Stomach (tissue), 9 donors: ENCODE data around the gene CCNQ. TPM values are rescaled to one million over a fixed set of nuclear protein-coding genes. Genes with fewer than 3 reads are reported as not detected.

Experiments used
- DNase-seq, 2 donors: peaks; one replicate each; pipeline versions ENCODE4 v3.0.0 to v3.0.0-alpha.2; 2013 to 2019
- H3K27ac ChIP-seq, 5 donors: fragments of 200-600 bp in 4 of 5; sonication (generic) in 4 of 5; one replicate each; pipeline ENCODE4 v1.5.1; 2013 to 2019; ENCODE audit warnings: mild to moderate bottlenecking in 1 of 5, moderate library complexity in 1 of 5
- H3K27me3 ChIP-seq, 3 donors: fragments of 200-600 bp; sonication (generic); one replicate each; pipeline ENCODE4 v1.5.1; 2017 to 2019; ENCODE audit warnings: mixed run types in 1 of 3
- H3K36me3 ChIP-seq, 4 donors: fragments of 200-600 bp; sonication (generic); 1 replicate in 3 of 4; 2 replicates in 1 of 4; pipeline ENCODE4 v1.5.1; 2016 to 2019
- H3K4me1 ChIP-seq, 4 donors: fragments of 200-600 bp; sonication (generic); one replicate each; pipeline ENCODE4 v1.5.1; 2016 to 2019
- H3K4me3 ChIP-seq, 4 donors: fragments of 200-600 bp; sonication (generic) in 3 of 4; one replicate each; pipeline ENCODE4 v1.5.1; 2016 to 2019; ENCODE audit warnings: mild to moderate bottlenecking in 1 of 4
- H3K9me3 ChIP-seq, 4 donors: fragments of 200-600 bp; sonication (generic); one replicate each; pipeline ENCODE4 v1.5.1; 2016 to 2019
- EP300 ChIP-seq: sonication (generic); formaldehyde crosslinking; IDR thresholded peaks from one replicate; pipeline ENCODE4 v1.6.1; 2017; ENCODE audit warnings: antibody characterized with exemption
- POLR2A ChIP-seq, 4 donors: fragments of 450-650 bp; IDR thresholded peaks; one replicate each; pipeline ENCODE4 v1.6.1; 2016; ENCODE audit warnings: antibody characterized with exemption in 4 of 4, control low read depth in 2 of 4, mild to moderate bottlenecking in 1 of 4, moderate library complexity in 1 of 4
- POLR2AphosphoS5 ChIP-seq, 3 donors: sonication (generic); formaldehyde crosslinking; IDR thresholded peaks; one replicate each; pipeline ENCODE4 v1.6.1; 2016; ENCODE audit warnings: antibody characterized with exemption in 3 of 3
- WGBS, 5 donors: extraction: QIAGEN DNeasy Blood & Tissue Kit in 3 of 5; methylation state at CpG; one replicate each; pipeline versions ENCODE4 v1.1.5 to v1.1.7; 2013 to 2018; 5-methylcytosine and 5-hydroxymethylcytosine counted together
- intact Hi-C: fragments of 100-400 bp; cut with DNase I; formaldehyde crosslinking; loops from one replicate; pipeline ENCODE4 v1.15.1; 2023; ENCODE audit warnings: low total_unique reads
- polyA plus RNA-seq, 3 donors: library from polyadenylated mRNA; stranded (reverse); fragments of 200-250 nt; gene quantifications; one replicate each; pipeline ENCODE4 v1.2.3, GENCODE V29; 2013
- total RNA-seq, 5 donors: library from RNA; depleted of rRNA; stranded (reverse); fragments of >200 nt; gene quantifications; one replicate each; pipeline versions ENCODE4 v1.1.0 to v1.2.3, GENCODE V29; 2014 to 2016
- TF ChIP-seq, protein P1 (sequence below), 7 experiments: fragments of 450-650 bp in 4 of 7; fragments of 200-600 bp in 3 of 7; sonication (generic) in 3 of 7; IDR thresholded peaks; one replicate each; pipeline ENCODE4 v1.5.1; 2016 to 2019; ENCODE audit warnings: antibody characterized with exemption in 7 of 7, control low read depth in 2 of 7, mild to moderate bottlenecking in 1 of 7
- donor health status: healthy with polysubstance abuse.
- donor health status: Bipolar disorder and iron deficiency.
- donor health status: healthy.

Gene CCNQ
- total and polyA plus RNA-seq, 8 donors = 0.58 to 55.4 (median 26.2) TPM; not detected in 1

- Histone ChIP-seq H3K36me3 (no peaks in the 10 kb centered on the region), H3K4me1 (no peaks in the 10 kb centered on the region), H3K4me3 (no peak overlapping the region), H3K9me3 (peaks cover 0 to 7% (median 0%) of the 10 kb centered on the region in 4 donors), H3K27ac (no peak overlapping the region), H3K27me3 (peaks cover 0 to 26% (median 21%) of the 10 kb centered on the region in 3 donors)
- WGBS, 5 donors = 80 to 92% (median 86%) methylated on average over 12 to 21 of the region's 21 CpGs
- intact Hi-C loops = no loop called here
- no peak for DNase-seq
- TF ChIP-seq, protein P1, sequence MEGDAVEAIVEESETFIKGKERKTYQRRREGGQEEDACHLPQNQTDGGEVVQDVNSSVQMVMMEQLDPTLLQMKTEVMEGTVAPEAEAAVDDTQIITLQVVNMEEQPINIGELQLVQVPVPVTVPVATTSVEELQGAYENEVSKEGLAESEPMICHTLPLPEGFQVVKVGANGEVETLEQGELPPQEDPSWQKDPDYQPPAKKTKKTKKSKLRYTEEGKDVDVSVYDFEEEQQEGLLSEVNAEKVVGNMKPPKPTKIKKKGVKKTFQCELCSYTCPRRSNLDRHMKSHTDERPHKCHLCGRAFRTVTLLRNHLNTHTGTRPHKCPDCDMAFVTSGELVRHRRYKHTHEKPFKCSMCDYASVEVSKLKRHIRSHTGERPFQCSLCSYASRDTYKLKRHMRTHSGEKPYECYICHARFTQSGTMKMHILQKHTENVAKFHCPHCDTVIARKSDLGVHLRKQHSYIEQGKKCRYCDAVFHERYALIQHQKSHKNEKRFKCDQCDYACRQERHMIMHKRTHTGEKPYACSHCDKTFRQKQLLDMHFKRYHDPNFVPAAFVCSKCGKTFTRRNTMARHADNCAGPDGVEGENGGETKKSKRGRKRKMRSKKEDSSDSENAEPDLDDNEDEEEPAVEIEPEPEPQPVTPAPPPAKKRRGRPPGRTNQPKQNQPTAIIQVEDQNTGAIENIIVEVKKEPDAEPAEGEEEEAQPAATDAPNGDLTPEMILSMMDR (IDR thresholded peaks at IDR 0.05) = no peak
- TF ChIP-seq EP300 (no peak), POLR2A (IDR thresholded peaks at IDR 0.05) (no peak), POLR2AphosphoS5 (IDR thresholded peaks at IDR 0.05) (no peak)
Measured at GRCh38 chrX:153625271-153626024, 26.5 kb upstream of the CCNQ start.

- Histone ChIP-seq H3K27ac (no peak overlapping the region), H3K27me3 (peaks cover 0 to 26% (median 26%) of the 10 kb centered on the region in 3 donors), H3K4me1 (no peaks in the 10 kb centered on the region), H3K4me3 (no peak overlapping the region), H3K36me3 (no peaks in the 10 kb centered on the region), H3K9me3 (no peaks in the 10 kb centered on the region)
- 60 to 89% (median 82%) methylated on average over 5 to 15 of the region's 15 CpGs for WGBS, 5 donors
- no peak for DNase-seq
- TF ChIP-seq, protein P1 (IDR thresholded peaks at IDR 0.05) = no peak
- TF ChIP-seq EP300 (no peak), POLR2AphosphoS5 (IDR thresholded peaks at IDR 0.05) (no peak)
- intact Hi-C loops = no loop called here
Measured at GRCh38 chrX:153624196-153625091, 25.5 kb upstream of the CCNQ start.

DNA sequence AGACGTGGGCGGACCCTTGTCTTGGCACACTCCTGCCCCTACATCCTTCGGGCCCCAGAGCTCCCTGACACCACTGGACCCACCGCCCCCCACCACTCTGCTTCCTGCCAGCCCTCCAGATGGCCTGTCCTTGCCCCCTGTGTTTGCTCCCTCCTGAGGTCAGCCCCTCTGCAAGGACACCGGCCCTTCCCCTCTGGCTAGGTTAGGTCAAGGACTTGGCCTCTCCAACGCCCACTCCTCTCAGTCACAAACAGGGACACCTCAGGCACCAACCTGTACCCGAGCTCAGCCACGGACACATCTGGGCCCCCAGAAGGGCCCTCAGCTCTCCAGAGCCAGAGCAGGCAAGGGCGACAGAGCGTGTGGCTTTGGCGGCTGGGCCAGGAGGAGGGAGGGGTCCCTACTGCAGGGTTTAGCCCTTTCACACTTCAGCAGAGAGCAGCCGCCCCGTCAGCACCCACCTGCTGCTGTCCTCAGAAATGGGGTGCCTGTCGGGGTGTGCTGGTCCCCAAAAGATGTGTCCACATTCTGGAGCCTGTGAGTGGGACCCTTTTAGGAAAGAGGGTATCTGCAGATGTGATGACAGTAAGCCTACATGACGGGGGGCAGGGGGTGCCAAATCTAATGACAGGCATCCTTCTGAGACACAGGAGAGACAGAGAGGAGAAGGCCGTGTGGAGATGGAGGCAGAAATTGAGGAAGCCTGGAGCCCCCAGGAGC lies 24.5 kb upstream of the CCNQ start:
- H3K4me3 ChIP-seq = no peak overlapping the region
- no peaks in the 10 kb centered on the region for H3K4me1 ChIP-seq
- DNase-seq = no peak
- H3K36me3 ChIP-seq = no peaks in the 10 kb centered on the region
- intact Hi-C loops = no loop called here
- no peak overlapping the region for H3K27ac ChIP-seq
- no peaks in the 10 kb centered on the region for H3K9me3 ChIP-seq
- 69 to 77% (median 72%) methylated on average over 8 to 16 of the region's 16 CpGs for WGBS, 5 donors
- peaks cover 0 to 28% (median 26%) of the 10 kb centered on the region in 3 donors for H3K27me3 ChIP-seq
- no peak for TF ChIP-seq EP300
- TF ChIP-seq POLR2AphosphoS5 (IDR thresholded peaks at IDR 0.05) = no peak

DNA sequence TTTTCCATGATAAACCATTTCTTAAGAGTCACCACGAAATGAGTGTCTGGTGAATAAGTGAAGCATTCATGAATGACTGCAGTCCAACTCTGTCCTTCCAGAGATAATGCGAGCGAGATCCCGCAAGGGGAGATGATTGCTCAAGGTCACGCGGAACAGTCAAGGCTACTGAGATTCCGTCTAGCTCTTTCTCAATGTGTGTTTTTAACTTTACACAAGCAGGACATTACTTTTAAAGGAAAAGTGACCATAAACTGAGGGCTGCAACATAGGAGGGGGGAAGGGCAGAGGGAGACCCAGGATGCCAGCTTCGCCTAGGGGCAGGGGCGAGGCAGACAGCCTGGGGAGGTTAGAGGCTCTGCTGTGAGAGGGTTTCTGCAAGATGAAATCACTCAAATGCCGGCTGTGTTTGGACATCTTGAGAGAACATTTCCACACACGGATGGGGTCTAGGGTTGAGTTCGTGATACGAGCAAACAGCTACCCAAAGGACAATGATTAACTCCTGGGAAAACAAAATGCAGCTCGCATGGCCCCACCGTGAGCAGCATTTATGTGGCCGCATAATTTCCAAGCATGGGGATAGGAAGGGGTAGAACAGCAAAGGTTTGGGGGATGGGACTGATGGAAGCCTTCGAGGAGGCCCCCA lies 23.8 kb upstream of the CCNQ start:
- no peaks in the 10 kb centered on the region for H3K36me3 ChIP-seq
- TF ChIP-seq POLR2AphosphoS5 (IDR thresholded peaks at IDR 0.05) (no peak), POLR2A (IDR thresholded peaks at IDR 0.05) (no peak), EP300 (no peak)
- TF ChIP-seq, protein P1 (IDR thresholded peaks at IDR 0.05) = no peak
- peaks cover 0 to 28% (median 26%) of the 10 kb centered on the region in 3 donors for H3K27me3 ChIP-seq
- H3K4me1 ChIP-seq = no peaks in the 10 kb centered on the region
- no peak overlapping the region for H3K27ac ChIP-seq
- H3K9me3 ChIP-seq = no peaks in the 10 kb centered on the region
- no peak for DNase-seq
- intact Hi-C loops = no loop called here
- no peak overlapping the region for H3K4me3 ChIP-seq
- 30 to 70% (median 41%) methylated on average over 15 to 17 of the region's 17 CpGs for WGBS, 5 donors
